Fibroblast of pulmonary artery (primary cell): ENCODE measurements around the gene RHOU.

ENCODE experiments used
- DNase-seq: peaks from one replicate; pipeline ENCODE4 v3.0.0-alpha.2; 2010; ENCODE audit warnings: low read depth
- H3K4me3 ChIP-seq: replicated peaks from 2 replicates; pipeline ENCODE4 v1.5.1; 2011; ENCODE audit warnings: low read depth, mild to moderate bottlenecking, control low read depth, low read length, moderate library complexity
- TF ChIP-seq, protein P1 (sequence below): IDR thresholded peaks from 2 replicates; pipeline ENCODE4 v1.5.1; 2011; ENCODE audit warnings: mild to moderate bottlenecking, control low read depth, low read length, inconsistent platforms; ENCODE audit errors: missing control alignments

Gene RHOU

DNA sequence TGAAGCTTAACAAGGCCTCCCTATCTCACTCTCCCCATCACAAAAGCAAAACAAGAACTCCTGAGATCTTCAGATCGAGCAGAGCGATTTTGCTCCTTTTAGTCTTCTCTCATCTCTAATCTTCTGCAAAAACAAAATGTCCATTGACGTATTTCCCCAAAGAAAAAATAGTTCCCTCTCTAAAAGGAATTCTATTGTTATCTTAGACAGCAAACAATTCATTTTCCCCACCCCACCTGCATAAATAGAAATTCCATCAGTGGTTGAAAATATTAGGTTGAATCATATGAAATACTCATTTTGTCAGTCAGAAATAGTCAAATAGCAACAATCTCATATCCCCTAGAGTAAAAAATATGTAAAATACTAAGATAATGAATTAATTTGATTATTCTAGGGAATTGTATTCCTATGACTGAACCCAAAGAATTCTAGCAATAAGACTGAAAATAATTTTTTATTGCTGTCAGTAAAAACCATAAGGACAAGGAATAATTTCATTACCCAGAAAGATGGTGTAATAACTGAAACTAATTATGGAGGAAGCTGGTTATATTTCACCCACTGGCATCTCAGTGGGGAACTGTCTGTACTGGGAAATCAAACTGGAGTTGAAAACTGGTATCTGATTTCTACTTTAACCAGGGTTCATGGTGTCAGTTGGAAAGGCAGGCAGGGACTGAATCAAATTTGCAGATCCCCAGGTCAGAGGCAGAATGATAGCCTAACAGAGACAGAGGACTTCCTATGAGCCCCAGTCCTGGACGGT is 51.3 kb downstream of the RHOU start:
- DNase-seq = no peak
- TF ChIP-seq, protein P1, sequence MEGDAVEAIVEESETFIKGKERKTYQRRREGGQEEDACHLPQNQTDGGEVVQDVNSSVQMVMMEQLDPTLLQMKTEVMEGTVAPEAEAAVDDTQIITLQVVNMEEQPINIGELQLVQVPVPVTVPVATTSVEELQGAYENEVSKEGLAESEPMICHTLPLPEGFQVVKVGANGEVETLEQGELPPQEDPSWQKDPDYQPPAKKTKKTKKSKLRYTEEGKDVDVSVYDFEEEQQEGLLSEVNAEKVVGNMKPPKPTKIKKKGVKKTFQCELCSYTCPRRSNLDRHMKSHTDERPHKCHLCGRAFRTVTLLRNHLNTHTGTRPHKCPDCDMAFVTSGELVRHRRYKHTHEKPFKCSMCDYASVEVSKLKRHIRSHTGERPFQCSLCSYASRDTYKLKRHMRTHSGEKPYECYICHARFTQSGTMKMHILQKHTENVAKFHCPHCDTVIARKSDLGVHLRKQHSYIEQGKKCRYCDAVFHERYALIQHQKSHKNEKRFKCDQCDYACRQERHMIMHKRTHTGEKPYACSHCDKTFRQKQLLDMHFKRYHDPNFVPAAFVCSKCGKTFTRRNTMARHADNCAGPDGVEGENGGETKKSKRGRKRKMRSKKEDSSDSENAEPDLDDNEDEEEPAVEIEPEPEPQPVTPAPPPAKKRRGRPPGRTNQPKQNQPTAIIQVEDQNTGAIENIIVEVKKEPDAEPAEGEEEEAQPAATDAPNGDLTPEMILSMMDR = no peak
- H3K4me3 ChIP-seq = no peak overlapping the region

DNA sequence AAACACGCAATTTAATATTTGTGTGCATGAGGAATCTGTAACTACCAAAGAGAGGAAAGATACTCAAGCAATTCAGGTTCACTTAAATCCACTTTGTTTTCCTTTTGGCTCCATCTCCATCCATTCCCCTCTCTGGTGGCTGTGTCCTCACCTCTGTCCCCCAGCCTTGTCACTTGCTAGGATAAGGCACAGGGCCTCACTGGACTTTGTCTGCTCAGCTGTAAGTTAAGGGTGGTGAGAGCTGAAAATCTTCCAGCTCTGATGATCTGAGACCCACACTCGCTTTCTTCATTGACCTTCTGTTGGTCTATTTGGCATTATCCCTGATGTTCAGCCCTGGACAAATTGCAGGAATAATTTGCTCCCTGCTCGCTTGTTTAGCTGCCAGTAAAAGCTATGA is 56.5 kb downstream of the RHOU start:
- DNase-seq = no peak
- TF ChIP-seq, protein P1 = no peak
- no peak overlapping the region for H3K4me3 ChIP-seq

DNA sequence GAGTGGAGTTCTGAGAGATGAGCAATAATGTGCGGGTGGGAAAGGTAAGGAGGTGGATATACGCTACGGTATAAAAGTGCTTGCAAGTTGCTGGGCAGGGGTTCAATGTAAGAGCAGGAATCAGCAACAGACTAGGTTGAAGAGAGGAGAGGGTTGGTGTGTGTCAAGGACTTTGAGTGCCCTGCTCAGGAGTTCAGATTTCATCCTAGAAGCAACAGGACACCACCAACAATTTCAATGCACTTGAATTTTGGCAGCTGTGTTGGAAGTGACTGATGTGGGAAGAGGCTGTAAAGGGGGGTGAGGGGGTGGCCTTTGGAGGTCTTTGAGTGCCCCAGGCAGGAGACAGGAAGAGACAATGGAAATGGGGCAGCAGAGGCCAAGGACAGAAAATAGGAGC is 57.3 kb downstream of the RHOU start:
- TF ChIP-seq, protein P1 = no peak
- no peak overlapping the region for H3K4me3 ChIP-seq
- DNase-seq = no peak

DNA sequence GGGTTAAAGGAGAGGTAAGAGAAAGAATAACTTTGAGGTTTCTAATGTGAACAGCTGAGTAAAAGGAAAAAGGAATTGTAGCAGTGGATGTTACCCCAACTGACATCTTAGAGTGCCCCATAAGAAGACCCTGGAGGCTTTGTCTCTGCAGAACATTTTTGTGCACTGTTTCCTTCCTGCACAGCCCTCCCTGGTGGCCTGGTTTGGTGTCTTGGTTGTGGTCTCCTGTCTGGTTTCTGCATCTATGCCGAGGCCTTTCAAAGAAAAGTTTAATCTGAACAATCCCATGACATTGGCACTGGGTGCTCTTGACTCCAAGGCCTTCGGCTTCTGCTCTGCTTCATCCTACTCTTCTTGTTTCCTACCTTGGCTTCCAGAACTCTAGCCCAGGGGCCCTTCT is 57.8 kb downstream of the RHOU start:
- TF ChIP-seq, protein P1 = no peak
- DNase-seq = no peak
- no peak overlapping the region for H3K4me3 ChIP-seq

DNA sequence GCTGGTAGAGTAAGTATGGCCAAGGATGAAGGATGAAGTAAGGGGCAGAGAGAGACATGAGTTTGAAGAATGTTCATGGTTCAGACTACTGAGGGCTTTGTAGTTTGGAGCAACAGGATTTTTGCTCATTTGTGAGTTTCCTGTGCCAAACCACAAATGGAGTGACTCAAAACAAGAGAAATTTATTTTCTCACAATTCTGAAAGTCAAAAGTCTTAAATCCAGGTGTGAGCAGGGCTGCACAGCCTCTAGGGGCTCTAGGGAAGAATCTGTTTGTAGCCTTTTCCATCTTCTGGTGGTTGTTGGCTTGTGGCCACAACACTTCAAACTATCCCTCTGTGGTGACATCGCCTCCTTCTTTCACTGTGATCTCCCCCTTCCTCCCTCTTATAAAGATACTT is 58.9 kb downstream of the RHOU start:
- TF ChIP-seq, protein P1 = no peak
- H3K4me3 ChIP-seq = no peak overlapping the region
- DNase-seq = peak; percentile 26

DNA sequence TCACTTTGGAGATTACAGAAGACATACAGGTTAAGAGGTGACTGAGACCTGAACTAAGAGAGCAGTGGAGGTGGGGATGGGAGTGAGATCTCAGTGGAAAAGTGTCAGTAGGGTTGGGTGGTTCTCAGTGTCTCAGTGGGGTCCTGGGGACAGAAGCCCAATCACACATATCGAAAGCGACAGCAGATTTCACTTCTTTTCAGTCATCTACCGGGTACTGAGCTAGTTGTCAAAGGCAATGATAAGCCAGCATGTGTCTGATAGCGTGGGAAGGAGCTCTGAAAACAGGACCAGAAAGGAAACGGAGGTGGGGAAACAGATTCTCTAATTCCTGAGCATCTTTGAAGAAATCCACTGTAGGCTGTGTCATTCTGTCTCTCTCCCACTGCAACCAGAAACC is 59.5 kb downstream of the RHOU start:
- H3K4me3 ChIP-seq = no peak overlapping the region
- no peak for DNase-seq
- TF ChIP-seq, protein P1 = no peak

DNA sequence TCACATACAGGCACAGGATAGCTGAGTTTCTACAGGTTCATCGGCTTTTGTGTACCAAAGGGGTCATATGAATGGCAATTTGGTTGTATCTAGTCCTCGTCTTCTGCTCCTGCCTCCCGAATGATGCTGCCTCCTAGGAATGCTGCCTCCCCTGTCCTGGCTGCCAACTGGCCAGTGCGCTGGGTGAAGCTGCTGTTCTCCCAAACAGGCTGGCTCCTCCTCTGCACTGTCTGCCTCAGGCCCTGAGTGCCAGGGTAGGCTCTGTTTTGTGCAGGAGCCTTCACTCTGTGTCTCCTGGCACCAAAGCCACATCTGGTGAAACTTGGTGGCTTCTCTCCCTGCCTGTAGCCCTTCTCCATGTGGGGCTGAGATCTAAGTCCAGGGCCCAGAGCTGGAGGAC is 60.3 kb downstream of the RHOU start:
- no peak for DNase-seq
- H3K4me3 ChIP-seq = no peak overlapping the region
- TF ChIP-seq, protein P1 = no peak
